Activated CD8-positive, alpha-beta T cell treated with anti-CD3 and anti-CD28 coated beads for 36 hours (primary cell): ENCODE measurements around the gene RPL37. TPM values are rescaled to one million over a fixed set of nuclear protein-coding genes. Genes with fewer than 3 reads are reported as not detected.
A peak's percentile ranks its signal among the peaks of the same experiment; 100 is the strongest.

ENCODE experiments used
- ATAC-seq: fragments of 200-7000 bp; cut with Tn5 transposase; one replicate; pipeline ENCODE4 v1.10.0; 2021; ENCODE audit warnings: mild to moderate bottlenecking, moderate library complexity
- CTCF ChIA-PET: fragments of 350-600 bp; sonication (Branson Sonifier 250); formaldehyde crosslinking; loops from one replicate; lab custom pipeline; 2021; ENCODE audit warnings: antibody characterized with exemption; lab: Charles Lee
- POLR2A ChIA-PET: fragments of 350-600 bp; sonication (Branson Sonifier 250); formaldehyde crosslinking; loops from one replicate; lab custom pipeline; 2021; ENCODE audit warnings: antibody characterized with exemption; lab: Charles Lee
- DNase-seq: peaks from one replicate; pipeline ENCODE4 v3.0.0-alpha.2; 2020
- H3K27ac Mint-ChIP-seq: one replicate; pipeline ENCODE4 v1.8.0; 2021; ENCODE audit warnings: mild to moderate bottlenecking, mixed read lengths
- H3K27me3 Mint-ChIP-seq: one replicate; pipeline ENCODE4 v1.8.0; 2021; ENCODE audit warnings: mixed read lengths
- H3K36me3 Mint-ChIP-seq: one replicate; pipeline ENCODE4 v1.8.0; 2021; ENCODE audit warnings: low read depth, mixed read lengths
- H3K4me1 Mint-ChIP-seq: one replicate; pipeline ENCODE4 v1.8.0; 2021; ENCODE audit warnings: low read depth, mixed read lengths
- H3K4me3 Mint-ChIP-seq: one replicate; pipeline ENCODE4 v1.8.0; 2021; ENCODE audit warnings: mild to moderate bottlenecking, moderate library complexity, mixed read lengths
- H3K9me3 Mint-ChIP-seq: one replicate; pipeline ENCODE4 v1.8.0; 2021; ENCODE audit warnings: mixed read lengths
- CTCF ChIP-seq: fragments of 200-600 bp; IDR thresholded peaks from one replicate; pipeline ENCODE4 v1.8.0; 2022; ENCODE audit warnings: antibody characterized with exemption, mild to moderate bottlenecking
- intact Hi-C: fragments of 100-400 bp; cut with micrococcal nuclease; formaldehyde crosslinking; loops from one replicate; pipeline ENCODE4 v1.10.0; 2022
- total RNA-seq, 2 experiments: library from RNA; stranded (reverse); gene quantifications; one replicate each; pipeline ENCODE4 v1.2.3, GENCODE V29; 2021

The RPL37 gene
- total RNA-seq, 2 experiments from 2014 or later = 1,914 to 1,950 TPM

- ATAC-seq = no peak
- CTCF ChIA-PET = interaction anchor here (0.6 to 1.4 kb wide), 4 partner anchors 10 to 1450 kb away, joined by 3 read pairs; no protein-coding TSS in a partner anchor
Measured at GRCh38 chr5:40784027-40784653, 50.9 kb downstream of the RPL37 start.

GRCh38 chr5:40781843-40782409 is 53.1 kb downstream of the RPL37 start:
- H3K4me3 Mint-ChIP-seq = no peak overlapping the region
- no peak for ATAC-seq
- intact Hi-C loops = no loop called here
- H3K27ac Mint-ChIP-seq = peak overlapping the region; percentile 15
- no peaks in the 10 kb centered on the region for H3K27me3 Mint-ChIP-seq
- peaks cover 11% of the 10 kb centered on the region for H3K36me3 Mint-ChIP-seq
- ChIA-PET POLR2A (no interaction called here), CTCF (interaction anchor here (1.2 kb wide), 1 partner anchor 9 kb away, joined by 3 read pairs; no protein-coding TSS in a partner anchor)
- DNase-seq = no peak
- peaks cover 51% of the 10 kb centered on the region for H3K4me1 Mint-ChIP-seq
- H3K9me3 Mint-ChIP-seq = peaks cover 2% of the 10 kb centered on the region
- no peak for TF ChIP-seq CTCF

More at GRCh38 chr5:40784027-40784653, 50.9 kb downstream of the RPL37 start:
- peaks cover 59% of the 10 kb centered on the region for H3K4me1 Mint-ChIP-seq
- H3K27me3 Mint-ChIP-seq = no peaks in the 10 kb centered on the region
- intact Hi-C loops = no loop called here
- H3K27ac Mint-ChIP-seq = no peak overlapping the region
- no peak for TF ChIP-seq CTCF
- H3K9me3 Mint-ChIP-seq = peaks cover 11% of the 10 kb centered on the region
- H3K4me3 Mint-ChIP-seq = no peak overlapping the region
- POLR2A ChIA-PET = interaction anchor here (1.1 kb wide), 1 partner anchor 47 kb away, joined by 3 read pairs; no protein-coding TSS in a partner anchor
- DNase-seq = no peak
- H3K36me3 Mint-ChIP-seq = peaks cover 27% of the 10 kb centered on the region

GRCh38 chr5:40780858-40781257 is 54.2 kb downstream of the RPL37 start:
- ChIA-PET POLR2A (interaction anchor here (0.6 kb wide), 1 partner anchor 43 kb away, joined by 3 read pairs; no protein-coding TSS in a partner anchor), CTCF (interaction anchor here (1.1 kb wide), 1 partner anchor 25 kb away, joined by 3 read pairs; the partner anchor contains the start of gene TTC33)
- no peak for ATAC-seq
- no peak for DNase-seq
- H3K27ac Mint-ChIP-seq = no peak overlapping the region
- no peak overlapping the region for H3K4me3 Mint-ChIP-seq
- no peaks in the 10 kb centered on the region for H3K9me3 Mint-ChIP-seq
- H3K36me3 Mint-ChIP-seq = peaks cover 14% of the 10 kb centered on the region
- no peak for TF ChIP-seq CTCF
- H3K4me1 Mint-ChIP-seq = peaks cover 54% of the 10 kb centered on the region
- intact Hi-C loops = no loop called here
- H3K27me3 Mint-ChIP-seq = no peaks in the 10 kb centered on the region

GRCh38 chr5:40780199-40780598 is 54.8 kb downstream of the RPL37 start:
- ChIA-PET CTCF (interaction anchor here (1.1 kb wide), 1 partner anchor 25 kb away, joined by 3 read pairs; the partner anchor contains the start of gene TTC33), POLR2A (interaction anchor here (0.7 kb wide), 1 partner anchor 53 kb away, joined by 3 read pairs; no protein-coding TSS in a partner anchor)
- H3K36me3 Mint-ChIP-seq = peaks cover 13% of the 10 kb centered on the region
- H3K9me3 Mint-ChIP-seq = no peaks in the 10 kb centered on the region
- H3K4me3 Mint-ChIP-seq = no peak overlapping the region
- H3K27ac Mint-ChIP-seq = no peak overlapping the region
- no peak for TF ChIP-seq CTCF
- ATAC-seq = no peak
- DNase-seq = no peak
- no peaks in the 10 kb centered on the region for H3K27me3 Mint-ChIP-seq
- intact Hi-C loops = no loop called here
- H3K4me1 Mint-ChIP-seq = peaks cover 48% of the 10 kb centered on the region

GRCh38 chr5:40779561-40779960 is 55.5 kb downstream of the RPL37 start:
- H3K4me3 Mint-ChIP-seq = no peak overlapping the region
- ChIA-PET CTCF (no interaction called here), POLR2A (no interaction called here)
- no peak overlapping the region for H3K27ac Mint-ChIP-seq
- no peak for DNase-seq
- peaks cover 46% of the 10 kb centered on the region for H3K4me1 Mint-ChIP-seq
- no peaks in the 10 kb centered on the region for H3K27me3 Mint-ChIP-seq
- no peak for TF ChIP-seq CTCF
- peaks cover 16% of the 10 kb centered on the region for H3K36me3 Mint-ChIP-seq
- ATAC-seq = no peak
- H3K9me3 Mint-ChIP-seq = no peaks in the 10 kb centered on the region
- intact Hi-C loops = no loop called here
